ENCODE measurements around the gene MRPL48. TPM values are rescaled to one million over a fixed set of nuclear protein-coding genes. Genes with fewer than 3 reads are reported as not detected.

The MRPL48 gene
- total RNA-seq, 3 donors from 2014 or later, result 31.5 to 41.2 (median 39.7) TPM

DNA sequence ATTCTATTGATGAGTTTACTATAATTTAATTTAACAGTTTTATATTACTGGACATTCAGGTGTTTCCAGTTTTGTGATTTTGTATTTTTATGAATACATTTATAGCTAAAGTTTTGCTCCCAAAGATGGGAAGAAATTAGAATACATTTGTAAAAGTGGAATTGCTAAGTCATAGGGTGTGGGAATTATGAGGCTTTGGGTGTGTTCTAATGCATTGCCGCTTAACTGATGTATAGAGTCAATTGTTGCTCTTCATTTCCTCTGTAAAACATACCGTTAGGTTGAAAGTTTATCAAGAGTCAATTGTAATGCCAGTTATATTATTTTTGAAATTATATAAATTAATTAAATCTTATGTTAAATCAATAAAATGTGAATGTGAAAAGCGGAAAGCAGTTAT lies 105.4 kb downstream of the MRPL48 start:
- H3K4me1 ChIP-seq (ENCODE audit: low read depth), result no peaks in the 10 kb centered on the region
- DNase-seq (no peak), ATAC-seq (no peak)
- no peaks in the 10 kb centered on the region for H3K9me3 ChIP-seq
- intact Hi-C loops (cut with DNase I, micrococcal nuclease), result no loop called here
- H3K4me3 ChIP-seq, result no peak overlapping the region
- TF ChIP-seq CTCF (IDR thresholded peaks at IDR 0.05), result no peak
- no peaks in the 10 kb centered on the region for H3K36me3 ChIP-seq (ENCODE audit: low read depth)

GRCh38 chr11:73894725-73895335 lies 107.2 kb downstream of the MRPL48 start:
- no peaks in the 10 kb centered on the region for H3K36me3 ChIP-seq (ENCODE audit: low read depth)
- DNase-seq (no peak), ATAC-seq (no peak)
- intact Hi-C loops (cut with DNase I, micrococcal nuclease), result no loop called here
- H3K9me3 ChIP-seq, result no peaks in the 10 kb centered on the region
- no peaks in the 10 kb centered on the region for H3K4me1 ChIP-seq (ENCODE audit: low read depth)
- no peak overlapping the region for H3K4me3 ChIP-seq
- TF ChIP-seq CTCF (IDR thresholded peaks at IDR 0.05), result no peak

- no peaks in the 10 kb centered on the region for H3K9me3 ChIP-seq
- intact Hi-C loops (cut with DNase I, micrococcal nuclease), result no loop called here
- no peak for ATAC-seq
- no peak for DNase-seq
- H3K36me3 ChIP-seq (ENCODE audit: low read depth), result no peaks in the 10 kb centered on the region
- TF ChIP-seq CTCF (IDR thresholded peaks at IDR 0.05), result no peak
- no peak overlapping the region for H3K4me3 ChIP-seq
- H3K4me1 ChIP-seq (ENCODE audit: low read depth), result no peaks in the 10 kb centered on the region
Observed at GRCh38 chr11:73902303-73902702, 114.6 kb downstream of the MRPL48 start.

- H3K36me3 ChIP-seq (ENCODE audit: low read depth), result no peaks in the 10 kb centered on the region
Observed at GRCh38 chr11:73907191-73907590, 119.5 kb downstream of the MRPL48 start.

DNA sequence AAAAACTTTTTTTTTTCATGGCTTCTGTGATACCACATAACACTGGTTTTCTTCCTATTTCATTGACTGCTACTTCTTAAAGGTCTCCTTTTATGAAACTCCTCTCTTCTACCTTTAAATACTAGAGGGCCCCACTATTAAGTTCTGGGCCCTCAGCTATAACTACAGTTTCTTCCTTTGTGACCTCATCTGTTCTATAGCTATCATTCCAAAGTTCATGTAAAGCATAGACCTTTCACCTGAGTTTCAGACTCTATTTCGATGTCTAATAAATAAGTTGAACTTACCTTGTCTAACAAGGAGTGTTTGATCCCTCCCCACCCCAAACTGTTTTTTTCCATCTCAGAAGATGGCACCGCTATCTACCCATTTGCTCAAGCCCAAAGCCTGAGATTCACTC lies 124.4 kb downstream of the MRPL48 start:
- intact Hi-C loops (cut with DNase I, micrococcal nuclease), result no loop called here

More at GRCh38 chr11:73907191-73907590, 119.5 kb downstream of the MRPL48 start:
- TF ChIP-seq CTCF (IDR thresholded peaks at IDR 0.05), result no peak
- no peak for DNase-seq
- intact Hi-C loops (cut with DNase I, micrococcal nuclease), result no loop called here
- Histone ChIP-seq H3K9me3 (no peaks in the 10 kb centered on the region), H3K4me1 (ENCODE audit: low read depth) (no peaks in the 10 kb centered on the region), H3K4me3 (no peak overlapping the region)
- peak; percentile 34 for ATAC-seq

More for the DNA sequence above, 124.4 kb downstream of the MRPL48 start:
- H3K4me1 ChIP-seq (ENCODE audit: low read depth), result no peaks in the 10 kb centered on the region
- no peak overlapping the region for H3K4me3 ChIP-seq
- ATAC-seq, result peak; percentile 36
- TF ChIP-seq CTCF (IDR thresholded peaks at IDR 0.05), result no peak
- H3K36me3 ChIP-seq (ENCODE audit: low read depth), result no peaks in the 10 kb centered on the region
- DNase-seq, result no peak
- no peaks in the 10 kb centered on the region for H3K9me3 ChIP-seq
